Hematopoietic multipotent progenitor cell treated with erythropoietin and hydrocortisone succinate and interleukin-3 and kit ligand, for 17 days (in vitro differentiated cells): Measurements from ENCODE around the gene CAPN14.

Experiments
- DNase-seq: peaks from one replicate; pipeline ENCODE4 v3.0.0-alpha.2; 2015; ENCODE audit warnings: low spot score

CAPN14 gene

DNA sequence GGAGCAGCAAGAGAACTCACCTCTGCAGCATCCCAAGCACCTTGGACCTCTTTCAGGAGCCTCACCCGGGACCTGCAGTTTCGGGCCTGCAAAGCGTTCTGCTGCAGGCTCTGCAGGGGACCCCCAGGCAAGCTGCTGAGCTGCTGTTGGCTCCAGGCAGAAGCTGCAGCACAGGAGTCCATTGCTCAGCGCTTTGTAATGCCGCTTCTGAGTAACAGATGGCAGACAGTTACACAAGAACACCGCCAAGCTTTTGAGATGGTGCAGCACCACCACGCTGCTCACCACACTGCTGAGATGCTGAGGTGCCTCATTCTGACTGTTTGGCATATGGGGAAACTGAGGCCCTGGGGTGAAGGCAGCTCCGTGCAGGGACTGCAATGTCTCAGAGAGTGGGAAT is 77.2 kb downstream of the CAPN14 start:
- no peak for DNase-seq

GRCh38 chr2:31139671-31140070 is 77.6 kb downstream of the CAPN14 start:
- no peak for DNase-seq

DNA sequence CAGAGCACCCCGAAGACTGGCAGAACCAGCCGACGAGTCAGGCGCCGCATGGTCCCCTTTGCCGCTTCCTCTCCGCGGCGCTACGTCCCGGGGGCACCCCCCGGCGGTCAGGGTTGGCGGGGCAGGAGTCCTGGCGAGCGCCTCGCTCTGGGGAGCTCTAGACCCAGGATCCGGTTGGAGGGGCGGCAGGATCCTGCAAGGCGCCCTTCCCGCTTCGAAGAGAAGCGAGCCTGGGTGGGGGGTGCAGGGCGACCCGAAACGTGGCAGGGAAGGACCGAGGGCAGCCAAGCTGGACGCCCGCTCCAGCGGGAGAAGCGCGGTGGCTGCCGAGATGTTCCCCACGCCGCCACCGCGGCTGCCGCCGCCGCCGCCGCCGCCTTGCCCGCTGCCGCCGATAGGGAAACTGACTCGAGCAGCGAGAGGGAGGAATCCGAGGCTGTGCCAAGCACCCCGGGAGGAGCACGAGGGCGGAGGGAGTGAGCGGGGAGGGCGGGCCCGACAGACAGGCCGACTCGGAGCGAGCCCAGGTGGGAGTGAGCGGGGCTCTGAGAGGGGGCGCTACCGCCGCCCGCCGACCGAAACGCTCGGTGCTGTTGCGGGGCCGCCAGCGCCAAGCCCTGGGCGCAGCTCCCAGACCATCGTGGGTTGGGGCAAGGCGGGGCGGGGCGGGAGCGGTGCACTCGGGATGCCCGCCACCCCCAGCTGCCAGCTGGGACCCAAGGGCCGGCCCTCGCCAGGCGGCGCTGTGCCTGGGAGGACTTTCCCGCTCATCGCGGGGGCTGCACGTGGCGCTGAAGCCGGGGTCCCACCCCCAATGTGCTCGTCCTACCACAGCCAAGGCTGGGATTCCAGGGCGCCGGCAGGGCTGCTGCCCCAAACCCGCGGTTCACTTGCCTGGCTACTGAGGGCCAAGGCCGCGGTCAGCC is 79.0 kb downstream of the CAPN14 start, which contains the start of gene GALNT14:
Gene GALNT14, minus strand, starts transcription at position 404 of the 926 bp plus-strand sequence. Its CDS starts 354 bp downstream, at position 50.
- no peak for DNase-seq

GRCh38 chr2:31137211-31138036 is 79.9 kb downstream of the CAPN14 start:
- DNase-seq: no peak

DNA sequence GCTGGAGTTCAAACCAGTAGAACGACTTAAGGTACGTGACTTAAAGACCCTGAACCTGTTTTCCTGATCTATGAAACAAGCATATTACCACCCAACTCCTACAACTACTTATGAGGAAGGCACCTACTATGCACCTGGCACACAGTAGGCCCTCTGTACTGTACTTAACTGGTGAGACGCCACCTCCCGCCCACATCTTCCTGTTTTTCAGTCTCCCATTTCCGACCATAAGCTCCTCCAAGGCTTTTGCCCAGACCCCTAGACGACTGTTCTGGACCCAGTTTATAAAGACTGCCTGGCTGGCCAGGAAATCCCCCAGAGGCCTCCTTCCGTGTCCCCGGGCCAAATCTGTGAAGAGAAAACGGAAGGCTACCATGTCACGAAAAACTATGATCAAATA is 80.6 kb downstream of the CAPN14 start:
- DNase-seq: no peak

DNA sequence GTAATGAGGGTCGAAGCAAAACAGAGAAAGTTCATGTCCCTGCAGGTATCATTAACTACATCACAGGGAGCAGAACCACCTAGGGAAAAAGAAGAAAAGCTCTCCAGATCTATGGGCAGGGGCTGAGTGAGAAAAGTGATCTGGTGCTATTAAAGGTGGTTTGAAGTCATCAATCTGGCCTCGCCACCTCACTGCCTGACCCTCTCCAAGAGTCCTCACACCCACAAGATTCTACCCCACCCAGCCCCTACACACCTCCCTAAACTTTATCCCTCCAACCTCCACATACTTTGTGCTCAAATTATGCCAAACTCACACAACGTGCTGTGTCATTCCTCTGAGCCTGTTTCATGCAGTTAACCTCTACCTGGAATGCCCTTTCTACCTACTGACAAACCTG is 81.3 kb downstream of the CAPN14 start:
- DNase-seq: no peak

DNA sequence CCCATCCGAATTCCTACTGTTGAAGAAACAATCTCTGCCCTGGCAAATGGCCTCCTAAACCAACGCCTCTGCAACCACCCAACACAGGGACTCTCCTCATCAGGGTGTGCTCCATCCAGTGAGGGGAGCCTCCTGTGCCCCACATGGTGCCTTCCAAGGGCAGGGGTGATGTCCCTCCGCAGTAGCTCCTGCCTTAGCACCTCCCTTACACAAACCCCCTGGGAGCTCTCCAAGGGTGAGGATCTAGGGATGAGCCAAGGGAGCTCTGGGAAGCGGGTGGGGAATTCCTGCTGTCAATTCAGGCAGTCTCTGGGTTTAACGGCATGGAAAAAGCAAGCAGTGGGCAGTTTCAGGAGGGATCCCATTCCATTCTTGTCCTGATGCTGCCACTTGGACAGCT is 82.8 kb downstream of the CAPN14 start:
- DNase-seq: no peak

DNA sequence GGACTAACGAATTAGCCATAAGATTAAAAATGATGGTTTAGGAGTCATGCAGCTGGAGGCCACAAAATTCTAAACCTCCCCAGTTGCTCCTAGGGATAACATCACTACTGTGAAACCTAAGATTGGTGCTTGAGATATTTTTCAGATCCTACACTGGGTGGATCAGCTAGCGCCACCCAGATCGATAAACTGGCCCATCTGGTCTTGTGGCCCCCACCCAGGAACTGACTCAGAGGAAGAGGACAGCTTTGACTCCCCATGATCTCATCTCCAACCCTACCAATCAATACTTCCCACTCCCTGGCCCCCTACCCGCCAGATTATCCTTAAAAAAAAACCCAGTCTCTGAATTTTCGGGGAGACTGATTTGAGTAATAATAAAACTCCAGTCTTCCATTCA is 84.5 kb downstream of the CAPN14 start:
- no peak for DNase-seq

DNA sequence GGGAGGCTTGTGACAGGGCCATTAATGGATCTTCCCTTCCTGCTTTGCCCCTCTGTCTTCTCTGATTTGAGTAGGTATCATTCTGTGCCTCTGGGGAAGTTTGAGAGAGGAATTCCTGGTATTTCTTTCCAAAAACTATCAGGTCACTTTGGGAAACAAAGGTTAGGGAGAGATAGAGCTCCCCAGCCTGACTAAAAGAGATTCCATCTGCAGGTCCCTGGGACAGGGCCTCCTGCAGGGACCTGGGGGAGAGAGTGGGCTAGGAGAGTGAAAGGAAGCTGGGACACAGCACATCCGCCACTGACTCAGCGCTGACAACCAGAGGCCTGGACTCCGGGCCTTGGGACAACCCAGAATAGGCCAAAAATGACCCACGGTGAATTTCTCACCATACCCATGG is 85.4 kb downstream of the CAPN14 start:
- DNase-seq: no peak

DNA sequence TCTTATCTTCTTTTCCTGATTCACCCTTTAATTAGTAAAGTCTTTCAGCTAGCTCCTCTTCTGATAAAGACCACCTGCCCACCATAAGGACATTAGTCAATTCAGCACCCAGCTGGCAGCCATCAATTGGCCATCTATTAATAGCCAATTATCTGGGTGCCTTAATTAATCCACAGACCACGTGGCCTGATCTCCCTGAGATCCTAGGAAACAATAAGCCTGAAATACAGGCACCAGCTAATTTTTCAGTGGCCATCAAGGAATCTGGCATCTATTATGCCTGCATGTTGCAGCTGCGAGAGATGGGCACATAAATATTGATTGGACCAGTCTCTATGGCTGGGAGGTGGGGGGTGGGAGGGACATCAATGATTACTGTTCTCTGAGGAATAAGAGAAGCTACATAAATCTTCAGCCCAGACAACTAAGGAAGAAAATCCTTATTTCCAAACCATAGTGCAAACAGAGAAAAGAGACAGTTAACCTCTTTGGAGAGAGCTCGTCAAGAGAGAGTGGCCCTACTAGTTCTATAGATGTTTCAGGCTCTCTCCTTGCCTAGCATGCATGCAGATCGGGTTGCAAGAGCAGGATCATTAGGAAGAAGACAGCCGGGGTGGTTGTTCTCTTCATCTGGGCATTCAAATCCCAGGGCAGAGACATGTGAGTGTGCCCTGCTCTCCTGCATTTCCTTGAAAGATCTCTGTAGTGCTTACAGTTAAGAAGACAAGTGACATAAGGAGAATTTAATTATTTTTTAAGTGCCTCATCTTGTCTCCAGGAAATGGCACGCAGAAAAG is 87.7 kb downstream of the CAPN14 start:
- DNase-seq: no peak

DNA sequence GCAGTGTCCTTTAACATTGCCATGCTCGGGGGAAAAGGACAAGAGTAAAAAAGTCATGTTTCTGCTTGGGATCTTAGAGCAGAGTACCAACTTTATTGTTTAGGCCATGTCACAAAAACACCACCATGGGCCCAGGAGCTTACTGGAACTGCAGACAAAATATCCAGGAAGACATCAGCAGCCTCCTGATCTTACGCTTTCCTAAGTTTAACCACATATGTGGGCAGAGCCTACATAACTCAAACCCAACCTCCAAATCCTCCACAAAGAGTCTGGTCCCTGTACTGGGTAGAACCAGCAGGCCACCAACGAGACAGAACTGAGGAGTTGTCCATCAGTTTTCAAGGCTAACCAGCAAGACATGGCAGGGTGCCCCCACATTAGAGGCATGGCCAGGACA is 89.4 kb downstream of the CAPN14 start:
- no peak for DNase-seq

- DNase-seq: no peak
These were observed 91.2 kb downstream of the CAPN14 start for GRCh38 chr2:31125918-31126695.

DNA sequence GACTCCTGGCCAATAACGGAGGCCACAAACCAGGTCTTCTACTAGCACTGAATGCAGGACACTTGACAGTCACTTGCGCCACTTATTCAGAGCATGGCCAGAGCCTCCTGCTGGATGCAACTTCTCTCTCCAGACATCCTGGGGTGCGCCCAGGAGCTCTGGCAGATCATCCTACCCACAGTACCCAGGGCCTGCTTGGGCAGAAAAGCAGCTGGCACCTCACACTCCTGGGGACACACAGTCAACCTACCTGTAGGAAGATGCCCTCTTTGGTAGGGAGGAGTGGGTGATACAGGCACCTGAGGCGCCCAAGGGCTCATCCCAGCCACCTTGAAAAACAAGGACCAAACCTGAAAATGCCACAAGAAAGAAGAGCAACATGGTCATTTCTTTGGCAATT is 92.4 kb downstream of the CAPN14 start:
- DNase-seq: no peak
